Suppressor macrophage treated with lipopolysaccharide for 4 hours (primary cell): Measurements from ENCODE around the gene NEK9.
A peak's percentile ranks its signal among the peaks of the same experiment; 100 is the strongest.

Experiments used
- DNase-seq: peaks from one replicate; pipeline ENCODE4 v3.0.0-alpha.2; 2020

NEK9 gene

DNA sequence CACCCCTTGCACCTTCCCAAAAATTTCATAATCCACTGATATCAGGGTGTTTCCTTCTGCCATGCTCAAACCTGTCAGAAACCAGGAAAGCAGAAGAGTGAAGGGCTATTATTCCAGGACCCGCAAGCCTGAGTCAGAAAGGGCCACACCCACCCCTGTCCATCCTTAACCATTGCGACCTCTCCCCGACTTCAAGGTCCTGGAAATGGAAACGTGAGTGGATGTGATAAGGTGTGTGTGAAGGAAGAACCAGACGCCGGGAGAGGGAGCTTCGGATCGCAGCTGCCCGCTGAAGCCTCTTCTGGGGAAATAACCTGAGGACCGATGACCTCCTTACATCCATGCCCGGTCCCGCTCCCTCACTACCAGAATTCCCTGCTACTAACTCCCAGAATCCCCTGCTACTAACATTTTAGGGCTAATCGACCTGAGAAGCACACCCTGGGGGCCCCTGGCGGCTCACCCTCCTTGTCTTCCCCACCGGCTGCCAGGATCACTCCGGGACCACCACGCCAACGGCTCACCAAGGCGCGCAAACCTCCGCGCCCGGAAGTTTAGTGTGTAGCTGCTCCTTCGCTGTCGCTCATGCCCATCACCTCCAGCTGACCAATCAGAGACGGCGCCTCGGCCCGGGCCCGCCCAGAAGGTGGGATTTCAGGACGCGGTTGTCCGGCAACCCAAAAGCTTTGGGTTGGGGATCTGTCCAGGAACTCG, 63.2 kb downstream of the NEK9 start, which contains the start of gene ACYP1:
Gene ACYP1 (minus strand): TSS at position 534 of the 714 bp plus-strand sequence. CDS start 471 bp downstream, at position 63.
- DNase-seq, result peak; percentile 93

DNA sequence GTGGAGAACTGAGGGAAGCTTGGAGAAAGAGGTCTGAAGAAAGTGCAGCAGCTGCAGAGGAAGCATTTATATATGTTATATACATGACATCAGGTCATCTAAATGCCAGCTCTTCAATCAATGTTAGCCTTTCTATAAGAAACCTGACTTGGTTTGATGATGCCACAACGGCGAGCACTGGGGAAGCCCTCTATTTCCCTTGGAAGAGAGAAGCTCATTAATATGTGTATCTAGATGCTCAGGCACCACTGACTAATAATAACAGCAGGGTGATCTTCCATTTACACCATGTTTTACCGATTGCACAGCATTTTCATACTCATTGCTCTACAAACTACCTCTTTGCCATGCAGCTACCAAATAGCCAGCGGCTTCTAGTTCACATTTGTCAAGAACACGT, 63.8 kb downstream of the NEK9 start:
- DNase-seq, result no peak

DNA sequence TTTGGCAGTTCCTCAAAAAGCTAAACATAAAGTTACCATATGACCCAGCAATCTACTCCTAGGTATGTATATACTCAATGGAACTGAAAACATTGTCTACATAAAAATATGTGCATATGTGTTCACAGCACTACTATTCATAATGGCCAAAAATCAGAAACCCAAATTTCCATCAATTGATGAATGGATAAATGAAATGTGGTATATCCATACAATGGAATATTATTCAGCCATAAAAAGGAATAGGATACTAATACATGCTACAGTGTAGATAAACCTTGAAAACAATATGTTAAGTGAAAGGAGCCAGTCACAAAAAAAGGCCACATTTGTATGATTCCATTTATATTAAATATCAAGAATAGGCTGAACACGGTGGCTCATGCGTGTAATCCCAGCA, 66.4 kb downstream of the NEK9 start:
- no peak for DNase-seq

DNA sequence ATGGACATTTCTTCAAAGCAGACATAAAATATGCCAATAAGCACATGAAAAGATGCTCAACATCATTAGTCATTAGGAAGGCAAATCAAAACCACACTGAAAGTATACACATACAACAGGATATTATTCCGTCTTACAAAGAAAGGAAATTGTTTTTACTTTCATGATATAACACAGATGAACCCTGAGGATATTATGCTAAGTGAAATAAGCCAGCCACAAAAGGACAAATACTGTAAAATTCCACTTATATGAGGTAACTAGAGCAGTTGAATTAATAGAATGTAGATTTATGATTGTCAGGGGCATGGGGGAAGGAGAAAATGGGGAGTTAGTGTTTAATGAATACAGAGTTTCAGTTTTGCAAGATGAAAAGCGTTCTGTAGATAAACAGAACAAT, 67.2 kb downstream of the NEK9 start:
- DNase-seq, result no peak

DNA sequence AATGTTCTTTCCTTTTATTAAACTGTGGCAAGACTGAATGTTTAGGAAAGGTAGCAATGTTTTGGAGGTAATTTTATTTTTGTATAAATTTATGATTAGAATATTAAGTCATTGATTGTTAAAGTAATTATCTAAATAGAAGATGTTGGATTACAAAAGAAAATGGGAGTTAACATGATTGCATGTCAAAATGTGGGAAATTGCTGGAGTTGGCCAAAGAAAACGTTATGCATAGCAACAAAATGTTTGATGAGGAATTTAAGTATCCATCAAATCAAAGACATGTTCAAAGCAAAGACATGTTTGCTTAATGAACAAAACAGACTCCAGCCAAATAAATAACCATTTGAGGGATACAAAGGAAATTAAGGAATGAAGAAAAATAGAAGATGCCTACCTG, 72.4 kb downstream of the NEK9 start:
- no peak for DNase-seq

DNA sequence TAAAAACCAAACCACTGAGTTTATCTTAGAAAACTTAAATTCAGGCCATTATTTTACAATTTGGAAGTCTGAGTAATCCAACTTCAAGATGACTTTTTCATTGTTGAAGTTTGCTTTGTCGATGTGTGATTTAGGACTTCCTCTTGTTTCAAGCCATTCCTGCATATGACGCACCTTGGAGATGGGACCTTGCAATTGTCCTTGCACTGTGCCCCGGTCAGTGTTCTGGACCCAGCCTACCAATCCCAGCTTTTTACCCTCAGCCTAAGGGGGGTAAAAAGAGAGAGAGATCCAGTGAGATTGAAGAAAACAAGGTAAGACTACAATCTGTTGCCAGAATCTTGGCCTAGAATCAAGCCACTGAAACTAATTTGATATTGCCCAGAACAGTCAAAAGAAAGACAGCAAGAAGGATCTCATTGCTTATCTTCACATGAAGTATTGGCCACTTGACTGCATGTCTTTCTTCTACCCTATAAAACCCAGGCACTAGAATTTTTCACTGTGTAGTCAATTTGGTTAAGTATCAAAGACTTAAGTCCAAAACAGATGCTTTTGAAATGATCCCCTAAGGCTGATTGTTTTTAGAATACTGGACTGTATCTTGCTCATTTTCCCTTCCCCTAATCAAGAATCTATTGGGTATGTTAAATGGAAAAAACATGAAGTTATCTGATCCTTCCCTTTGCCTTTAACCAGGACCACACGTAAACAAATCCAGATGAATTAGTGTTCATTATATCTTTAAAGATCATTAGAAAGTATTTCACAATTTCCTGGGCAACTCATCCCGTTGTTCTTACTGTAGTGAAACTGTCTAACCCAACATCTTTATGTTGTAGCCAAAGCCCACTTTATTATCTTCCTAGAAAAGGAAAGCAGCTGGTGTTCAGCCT, 73.2 kb downstream of the NEK9 start:
- DNase-seq, result no peak

DNA sequence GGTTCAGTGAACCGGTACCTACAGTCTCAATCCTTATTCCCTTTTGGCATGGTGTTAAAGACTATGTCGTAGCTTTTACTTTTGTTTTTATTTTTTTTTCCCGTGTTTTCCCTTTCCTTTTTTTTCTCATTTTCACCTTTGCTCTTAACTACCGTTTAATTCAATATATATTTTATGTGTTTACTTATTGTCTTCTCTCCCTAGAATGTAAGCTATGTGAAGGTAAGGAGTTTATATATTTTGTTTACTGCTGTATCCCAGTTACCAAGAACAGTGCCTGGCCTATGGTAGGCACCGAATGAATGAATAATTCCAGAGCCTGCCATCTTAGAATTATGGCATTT, 75.3 kb downstream of the NEK9 start:
- no peak for DNase-seq

DNA sequence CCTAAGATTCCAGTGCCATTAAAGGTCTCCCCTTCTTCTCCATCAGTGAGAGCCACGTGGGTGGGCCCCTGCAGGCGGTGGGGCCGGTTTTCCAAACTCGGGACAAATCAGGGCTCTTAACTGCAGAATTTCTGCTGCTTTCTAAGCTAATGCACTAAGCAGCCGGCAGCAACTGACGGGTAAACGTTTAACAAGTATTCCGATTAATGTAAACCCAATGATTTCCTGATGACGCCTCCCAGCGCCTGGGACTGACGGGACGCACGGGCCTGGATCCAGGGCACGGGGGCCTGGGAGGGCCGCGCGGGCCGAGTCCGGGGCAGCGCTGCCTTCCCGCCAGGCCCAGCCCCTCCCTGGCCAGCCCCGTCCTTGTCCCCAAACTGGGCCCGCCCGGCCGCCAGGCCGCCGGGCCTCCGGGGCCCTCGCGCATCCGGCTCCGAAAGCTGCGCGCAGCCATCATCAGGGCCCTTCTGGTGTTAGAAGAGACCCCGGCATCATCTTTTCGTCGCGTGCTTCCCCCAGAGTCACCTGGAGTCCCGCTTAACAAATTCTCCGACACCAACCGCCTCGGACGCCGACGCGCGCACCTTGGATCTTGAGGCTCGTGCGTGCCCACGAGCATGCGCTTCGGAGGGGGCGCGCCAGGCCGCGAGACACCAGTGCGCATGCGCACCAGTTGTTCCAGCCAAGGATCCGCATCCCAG, 75.8 kb downstream of the NEK9 start, which contains the start of gene MLH3:
Gene MLH3 (minus strand): TSS at position 616 of the 704 bp plus-strand sequence. CDS start 1,812 bp downstream, outside the sequence.
- DNase-seq, result peak; percentile 88

DNA sequence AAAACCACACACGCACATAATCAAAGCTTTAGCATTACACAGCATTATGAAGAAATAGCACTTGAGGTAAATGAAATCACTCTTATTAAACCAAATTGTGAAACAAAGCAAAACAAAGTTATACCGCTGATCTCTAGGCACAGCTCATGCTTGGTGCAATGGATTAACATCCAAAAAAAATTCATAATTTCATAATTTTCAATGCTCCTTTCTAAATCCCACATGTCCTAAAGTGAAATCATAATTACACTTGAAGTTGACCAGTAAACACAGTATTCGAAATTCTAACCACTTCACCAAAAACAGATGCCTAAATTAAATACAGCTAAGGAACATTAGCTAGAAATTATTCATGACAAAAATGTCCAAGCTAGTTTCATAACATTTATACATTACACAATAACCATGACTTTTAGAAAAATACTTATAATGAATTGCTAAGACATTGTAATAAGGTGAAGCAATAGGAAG, 77.1 kb downstream of the NEK9 start:
- peak; percentile 70 for DNase-seq

DNA sequence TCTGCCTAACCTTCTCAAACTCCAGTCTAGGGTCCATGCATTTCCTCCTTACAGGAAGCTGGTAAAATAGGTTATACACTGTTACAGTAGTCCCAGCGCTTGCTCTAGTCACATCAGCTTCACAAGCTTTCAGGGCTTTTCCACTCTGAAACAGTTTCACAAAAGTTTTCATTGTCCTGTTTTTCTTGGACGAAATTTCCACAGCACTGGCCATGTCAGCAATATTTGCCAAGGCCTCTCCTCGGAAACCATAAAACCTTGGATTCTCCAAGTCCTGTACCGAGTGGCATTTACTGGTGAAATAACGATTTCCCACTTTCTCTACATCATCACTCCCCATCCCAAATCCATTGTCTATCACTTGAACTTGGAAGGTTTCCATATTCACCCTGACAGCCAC, 77.7 kb downstream of the NEK9 start:
- no peak for DNase-seq

DNA sequence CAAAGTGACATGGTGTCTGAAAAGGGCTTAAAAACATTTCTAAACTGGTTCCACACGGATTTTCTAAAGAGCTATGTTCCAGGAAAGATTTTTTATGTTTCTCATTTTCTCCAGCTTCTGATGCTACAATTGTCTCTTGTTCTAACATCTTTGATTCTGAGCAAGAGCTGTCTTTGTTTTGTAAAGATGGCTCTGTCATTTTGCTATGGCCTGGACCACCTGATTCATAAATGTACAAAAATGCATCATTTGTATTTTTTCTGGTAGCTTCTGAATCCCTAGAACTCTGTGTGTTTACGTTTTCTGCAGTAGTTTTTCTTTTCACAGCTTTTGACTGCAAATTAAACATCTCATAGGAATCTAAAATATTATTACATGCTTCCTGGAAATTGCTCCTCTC, 78.7 kb downstream of the NEK9 start:
- no peak for DNase-seq

DNA sequence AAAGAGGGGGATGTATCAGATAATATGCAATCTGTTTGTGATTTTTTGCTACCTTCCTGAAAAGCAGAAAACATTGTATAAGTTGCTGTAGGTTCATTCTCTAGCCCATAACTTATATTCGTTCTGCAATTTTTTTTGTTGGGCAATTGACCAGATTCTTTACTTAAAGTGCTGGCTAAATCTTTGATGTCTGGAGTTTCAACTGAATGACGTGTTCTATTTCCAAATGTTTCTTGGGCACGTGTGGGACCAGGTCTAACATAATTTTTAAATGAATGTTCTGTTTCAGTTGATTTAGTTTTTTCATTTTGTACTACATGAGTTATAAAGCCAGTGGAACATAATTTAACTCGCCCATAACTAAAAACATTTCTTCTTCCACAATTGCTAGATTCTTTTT, 79.3 kb downstream of the NEK9 start:
- no peak for DNase-seq

DNA sequence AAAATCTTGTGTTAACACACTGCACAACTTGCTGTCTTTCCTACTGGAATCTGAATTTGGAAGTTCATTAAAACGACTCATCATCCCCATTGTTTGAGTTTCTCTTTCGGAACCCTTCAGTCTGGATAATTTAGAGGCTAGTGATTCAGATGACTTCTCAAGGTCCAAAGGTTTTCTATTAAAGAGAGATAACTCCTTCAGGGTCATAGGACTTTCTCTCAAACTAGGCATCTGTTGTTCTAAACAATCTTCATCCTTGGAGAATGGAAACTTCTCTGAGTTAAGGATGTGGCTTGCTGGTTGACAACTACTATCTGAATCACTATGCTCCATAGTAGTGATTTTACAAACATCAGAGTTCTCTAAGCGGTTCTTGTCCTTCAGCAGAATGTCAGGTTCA, 79.9 kb downstream of the NEK9 start:
- DNase-seq, result no peak

DNA sequence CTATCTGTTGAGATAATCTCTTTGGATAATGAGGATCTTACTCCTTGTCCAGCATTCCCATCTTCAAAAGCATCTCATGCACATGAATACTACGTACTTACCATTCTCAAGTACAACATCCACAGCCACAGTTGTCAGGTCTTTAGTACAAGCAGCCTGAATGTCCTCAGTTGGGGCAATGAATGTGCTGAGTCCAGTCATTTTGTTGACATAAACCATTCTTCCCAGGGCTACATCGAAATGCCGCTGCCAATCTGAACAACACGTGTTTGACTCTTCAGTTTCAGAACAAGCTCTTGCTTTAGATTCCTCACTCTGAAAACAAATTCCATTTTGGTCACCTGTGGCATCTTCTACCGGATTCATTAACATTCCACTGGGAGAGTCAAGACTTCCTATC, 80.6 kb downstream of the NEK9 start:
- DNase-seq, result no peak

DNA sequence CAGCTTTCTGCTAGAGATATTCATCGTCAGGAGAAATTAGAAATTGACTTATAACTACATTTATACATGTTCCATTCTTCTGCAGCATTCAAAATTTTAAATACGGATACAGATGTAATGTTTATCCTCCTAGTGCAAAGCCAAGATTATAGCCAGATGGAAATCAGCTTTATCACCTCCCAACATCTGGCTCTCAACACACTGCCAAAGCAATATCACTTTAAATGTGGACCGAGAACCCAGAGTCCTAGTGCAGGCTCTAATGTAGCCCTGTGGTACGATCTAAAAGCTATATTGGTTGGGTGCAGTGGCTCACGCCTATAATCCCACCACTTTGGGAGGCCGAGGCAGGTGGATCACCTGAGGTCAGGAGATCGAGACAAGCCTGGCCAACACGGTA, 82.1 kb downstream of the NEK9 start:
- DNase-seq, result no peak

DNA sequence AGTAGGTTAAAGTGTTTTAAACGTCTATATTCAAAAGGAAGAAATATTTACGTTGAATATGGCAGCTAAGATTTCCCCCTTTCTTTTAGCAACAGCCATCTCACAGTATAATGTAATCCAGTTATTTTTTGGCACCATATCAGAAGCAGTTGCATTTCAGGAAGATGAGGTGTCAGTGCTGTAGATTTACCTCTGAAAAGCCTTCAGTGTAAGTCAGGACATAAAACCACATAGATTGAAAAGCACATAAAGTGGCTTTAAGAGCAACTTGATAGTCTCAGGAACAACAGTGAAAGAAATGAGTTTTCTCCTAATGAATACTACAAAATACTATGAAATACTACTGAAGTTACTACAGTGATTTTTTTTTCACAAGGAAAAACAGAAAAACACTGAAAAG, 82.5 kb downstream of the NEK9 start:
- DNase-seq, result no peak

DNA sequence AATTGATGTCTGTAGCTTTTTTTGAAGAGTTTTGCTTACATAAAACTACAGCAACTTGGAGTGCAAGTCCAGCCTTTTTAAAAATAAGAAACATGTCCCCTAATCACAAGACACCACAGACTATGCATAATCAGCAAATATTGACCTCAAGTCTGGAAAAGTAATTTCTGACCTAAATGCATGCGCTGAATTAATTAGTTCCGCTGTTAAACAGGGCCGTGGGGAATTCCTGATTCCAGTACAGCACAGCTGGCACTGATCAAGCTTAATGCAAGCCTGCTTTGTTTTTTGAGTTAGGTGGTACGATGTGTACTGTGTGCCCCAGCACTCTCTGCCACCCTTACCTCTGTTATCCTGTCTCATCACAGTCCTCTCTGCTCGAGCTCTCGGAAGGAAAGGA, 84.8 kb downstream of the NEK9 start:
- DNase-seq, result no peak

DNA sequence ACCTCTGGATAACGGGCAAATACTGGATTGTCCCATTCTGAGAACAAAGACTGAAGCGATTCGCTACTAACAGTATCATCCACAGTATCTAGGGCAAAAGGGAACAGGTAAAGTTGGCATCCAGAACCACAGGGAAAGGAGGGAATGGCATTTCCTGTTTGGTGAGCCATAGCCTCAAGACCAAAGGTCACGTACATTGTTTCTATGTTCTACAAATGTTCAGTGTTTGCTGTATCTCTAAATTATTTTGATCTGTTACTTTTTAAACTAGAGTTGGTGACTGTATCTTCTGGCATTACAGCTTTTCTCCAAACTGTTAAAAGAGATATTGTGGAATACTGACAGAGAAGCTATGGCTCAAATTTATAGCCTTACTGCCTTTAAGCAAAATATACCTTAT, 85.2 kb downstream of the NEK9 start:
- no peak for DNase-seq

DNA sequence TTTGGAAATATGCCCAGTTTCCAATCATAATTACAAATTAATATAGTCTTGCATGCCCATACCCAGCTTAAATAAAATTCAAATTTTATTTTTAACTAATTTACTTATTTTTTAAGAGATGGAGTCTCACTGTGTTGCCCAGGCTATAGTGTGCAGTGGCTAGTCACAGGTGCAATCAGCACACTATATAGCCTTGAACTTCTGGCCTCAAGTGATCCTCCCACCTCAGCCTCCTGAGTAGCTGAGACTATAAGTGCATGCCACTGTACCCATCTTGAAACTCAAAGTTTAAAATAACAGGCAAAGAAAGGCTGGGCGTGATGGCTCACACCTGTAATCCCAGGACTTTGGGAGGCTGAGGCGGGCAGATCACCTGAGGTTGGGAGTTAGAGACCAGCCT, 85.9 kb downstream of the NEK9 start:
- DNase-seq, result no peak

DNA sequence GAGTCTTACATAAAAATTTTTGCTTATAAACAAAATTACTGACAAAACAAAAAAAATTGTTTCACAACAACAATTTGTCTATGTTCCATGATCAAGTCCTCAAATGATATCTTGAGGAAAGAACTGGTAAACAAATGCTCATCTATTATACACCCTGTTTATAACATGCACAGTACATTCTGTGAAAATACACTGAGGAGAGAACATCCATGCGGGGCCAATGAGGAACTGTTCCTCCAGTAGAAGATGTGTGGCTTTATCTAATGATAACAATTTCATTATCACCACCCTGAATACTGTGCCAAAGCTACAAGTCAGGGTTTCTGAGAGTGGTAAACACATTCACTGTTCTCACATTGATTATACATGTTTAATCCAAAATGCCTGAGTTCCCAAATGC, 86.3 kb downstream of the NEK9 start:
- DNase-seq, result no peak

DNA sequence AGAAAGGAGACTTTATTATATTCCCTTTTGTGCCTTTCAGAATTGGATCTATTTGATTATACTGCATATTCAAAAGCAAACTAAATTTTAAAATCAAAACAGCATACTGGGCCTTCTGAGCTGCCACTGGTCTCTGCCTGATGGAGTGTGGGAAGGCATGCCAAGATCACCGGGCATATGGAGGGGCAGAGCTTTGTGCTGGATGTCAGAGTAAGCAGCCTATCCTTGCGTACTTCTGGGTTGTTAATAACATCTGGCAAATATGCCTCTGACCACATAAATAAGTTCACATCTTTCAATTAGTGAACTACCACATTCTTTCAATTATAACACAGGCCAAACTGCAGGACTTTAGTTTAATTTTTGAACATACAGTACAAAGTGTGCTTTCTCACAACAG, 93.9 kb downstream of the NEK9 start:
- DNase-seq, result no peak

DNA sequence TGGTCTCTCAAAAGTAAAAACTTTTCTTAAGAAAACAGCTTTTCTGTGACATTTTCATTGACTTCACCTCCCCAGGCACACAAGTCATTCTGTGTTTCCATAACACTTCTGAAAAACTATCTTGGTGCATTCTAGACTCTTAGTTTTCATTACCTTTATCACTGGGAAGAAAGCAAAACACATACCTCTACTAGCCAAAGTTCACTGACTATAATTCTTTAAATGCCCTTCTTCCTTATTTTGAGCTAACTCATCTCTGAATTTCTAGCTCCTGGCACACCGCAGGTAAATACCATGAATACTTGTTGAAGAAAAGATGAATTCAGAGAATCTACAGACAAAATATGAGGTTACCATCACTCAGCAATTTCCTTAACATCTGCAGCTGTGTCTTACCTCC, 96.7 kb downstream of the NEK9 start:
- DNase-seq, result no peak
